ENCODE measurements around the gene CPSF7. TPM values are rescaled to one million over a fixed set of nuclear protein-coding genes. Genes with fewer than 3 reads are reported as not detected.

CPSF7 gene, protein sequence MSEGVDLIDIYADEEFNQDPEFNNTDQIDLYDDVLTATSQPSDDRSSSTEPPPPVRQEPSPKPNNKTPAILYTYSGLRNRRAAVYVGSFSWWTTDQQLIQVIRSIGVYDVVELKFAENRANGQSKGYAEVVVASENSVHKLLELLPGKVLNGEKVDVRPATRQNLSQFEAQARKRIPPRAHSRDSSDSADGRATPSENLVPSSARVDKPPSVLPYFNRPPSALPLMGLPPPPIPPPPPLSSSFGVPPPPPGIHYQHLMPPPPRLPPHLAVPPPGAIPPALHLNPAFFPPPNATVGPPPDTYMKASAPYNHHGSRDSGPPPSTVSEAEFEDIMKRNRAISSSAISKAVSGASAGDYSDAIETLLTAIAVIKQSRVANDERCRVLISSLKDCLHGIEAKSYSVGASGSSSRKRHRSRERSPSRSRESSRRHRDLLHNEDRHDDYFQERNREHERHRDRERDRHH
- 28.3 and 33.2 TPM in 2 replicates for total RNA-seq

DNA sequence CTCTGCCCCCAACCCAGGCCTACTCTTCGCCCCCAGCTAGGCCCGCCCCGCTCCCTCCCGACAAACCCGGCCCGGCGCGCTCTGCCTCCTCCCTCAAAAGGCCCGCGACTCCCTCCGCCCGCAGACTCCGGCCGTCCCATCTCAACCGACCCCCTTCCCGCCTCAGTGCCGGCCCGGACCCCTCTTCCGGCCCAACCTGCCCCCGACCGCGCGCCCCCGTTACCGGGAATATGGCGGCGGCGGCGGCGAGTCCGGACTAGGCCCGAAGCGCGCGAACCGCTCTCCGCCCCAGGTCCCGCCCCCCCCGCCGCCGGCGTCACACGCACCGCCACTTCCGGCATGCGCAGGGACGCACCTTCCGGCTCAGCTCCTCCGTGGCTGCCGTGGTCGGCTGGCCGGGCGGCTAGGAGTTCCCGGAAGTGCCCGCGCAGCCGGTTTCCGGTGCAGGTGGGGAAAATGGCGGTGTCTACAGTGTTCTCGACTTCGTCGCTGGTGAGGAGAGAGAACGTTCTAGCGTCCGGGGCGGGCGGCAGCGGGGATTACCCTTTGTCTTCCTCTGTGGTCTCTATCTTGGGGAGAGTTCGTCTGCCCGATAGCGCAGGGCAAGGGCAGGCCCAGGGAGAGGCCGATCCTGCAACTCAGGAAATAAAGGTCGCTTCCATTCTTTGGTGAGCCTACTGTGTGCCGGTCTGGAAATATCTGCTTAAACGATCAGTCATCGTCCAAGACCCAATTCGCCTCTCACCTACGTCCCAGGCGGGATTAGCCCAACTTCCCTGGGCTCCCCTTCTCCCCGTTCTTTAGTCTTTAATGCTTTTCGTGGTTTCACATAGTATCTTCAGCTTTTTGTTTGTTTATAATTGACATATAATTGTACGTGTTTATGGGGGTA, at the start of gene CPSF7, which contains the start of gene SDHAF2:
TSS of gene CPSF7 (minus strand) at position 285 of the 892 bp plus-strand sequence. CDS start 740 bp downstream, outside the sequence.
TSS of gene SDHAF2 (plus strand) at position 434 of the 892 bp plus-strand sequence. CDS start at position 457, 23 bp downstream.
- TF ChIP-seq, protein P1, sequence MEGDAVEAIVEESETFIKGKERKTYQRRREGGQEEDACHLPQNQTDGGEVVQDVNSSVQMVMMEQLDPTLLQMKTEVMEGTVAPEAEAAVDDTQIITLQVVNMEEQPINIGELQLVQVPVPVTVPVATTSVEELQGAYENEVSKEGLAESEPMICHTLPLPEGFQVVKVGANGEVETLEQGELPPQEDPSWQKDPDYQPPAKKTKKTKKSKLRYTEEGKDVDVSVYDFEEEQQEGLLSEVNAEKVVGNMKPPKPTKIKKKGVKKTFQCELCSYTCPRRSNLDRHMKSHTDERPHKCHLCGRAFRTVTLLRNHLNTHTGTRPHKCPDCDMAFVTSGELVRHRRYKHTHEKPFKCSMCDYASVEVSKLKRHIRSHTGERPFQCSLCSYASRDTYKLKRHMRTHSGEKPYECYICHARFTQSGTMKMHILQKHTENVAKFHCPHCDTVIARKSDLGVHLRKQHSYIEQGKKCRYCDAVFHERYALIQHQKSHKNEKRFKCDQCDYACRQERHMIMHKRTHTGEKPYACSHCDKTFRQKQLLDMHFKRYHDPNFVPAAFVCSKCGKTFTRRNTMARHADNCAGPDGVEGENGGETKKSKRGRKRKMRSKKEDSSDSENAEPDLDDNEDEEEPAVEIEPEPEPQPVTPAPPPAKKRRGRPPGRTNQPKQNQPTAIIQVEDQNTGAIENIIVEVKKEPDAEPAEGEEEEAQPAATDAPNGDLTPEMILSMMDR (IDR thresholded peaks at IDR 0.05; ENCODE audit: insufficient read depth, low read depth, low read length) = no peak
- DNase-seq (ENCODE audit: low read depth) = peak; percentile 96
- peak within 1 kb of the TSS; percentile 96 for H3K4me3 ChIP-seq (ENCODE audit: low read depth, low read length)

GRCh38 chr11:61477727-61478148, 48.0 kb upstream of the CPSF7 start:
- no peak overlapping the region for H3K4me3 ChIP-seq (ENCODE audit: low read depth, low read length)
- TF ChIP-seq, protein P1 (IDR thresholded peaks at IDR 0.05; ENCODE audit: insufficient read depth, low read depth, low read length) = peak; percentile 88
- peak; percentile 25 for DNase-seq (ENCODE audit: low read depth)

GRCh38 chr11:61477126-61477525, 47.4 kb upstream of the CPSF7 start:
- no peak overlapping the region for H3K4me3 ChIP-seq (ENCODE audit: low read depth, low read length)
- TF ChIP-seq, protein P1 (IDR thresholded peaks at IDR 0.05; ENCODE audit: insufficient read depth, low read depth, low read length) = no peak
- no peak for DNase-seq (ENCODE audit: low read depth)

GRCh38 chr11:61476371-61476770, 46.6 kb upstream of the CPSF7 start:
- no peak for DNase-seq (ENCODE audit: low read depth)
- TF ChIP-seq, protein P1 (IDR thresholded peaks at IDR 0.05; ENCODE audit: insufficient read depth, low read depth, low read length) = no peak
- H3K4me3 ChIP-seq (ENCODE audit: low read depth, low read length) = no peak overlapping the region

DNA sequence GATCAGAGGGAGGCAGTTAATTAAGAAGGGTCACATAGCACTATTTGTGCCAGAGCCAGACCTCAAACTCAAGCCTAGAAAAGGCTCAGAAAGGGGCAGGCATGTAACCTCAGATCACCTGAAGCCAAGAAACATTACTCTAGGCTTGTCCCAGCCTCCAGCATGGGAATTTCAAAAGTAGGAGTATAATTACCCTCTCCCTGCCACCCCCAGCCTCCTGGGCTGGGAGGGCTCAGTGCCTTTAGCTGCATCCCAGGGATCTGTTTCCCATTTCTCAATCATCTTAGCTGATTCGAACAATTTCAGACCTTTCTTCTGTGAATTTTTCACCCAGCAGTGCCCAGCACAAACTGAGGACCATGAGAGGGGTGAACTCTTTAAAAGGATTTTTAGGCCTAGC, 45.7 kb upstream of the CPSF7 start:
- TF ChIP-seq, protein P1 (IDR thresholded peaks at IDR 0.05; ENCODE audit: insufficient read depth, low read depth, low read length) = no peak
- no peak overlapping the region for H3K4me3 ChIP-seq (ENCODE audit: low read depth, low read length)
- DNase-seq (ENCODE audit: low read depth) = no peak

GRCh38 chr11:61474013-61474643, 44.4 kb upstream of the CPSF7 start:
- DNase-seq (ENCODE audit: low read depth) = no peak
- TF ChIP-seq, protein P1 (IDR thresholded peaks at IDR 0.05; ENCODE audit: insufficient read depth, low read depth, low read length) = no peak

More at GRCh38 chr11:61474013-61474643, 44.4 kb upstream of the CPSF7 start:
- H3K4me3 ChIP-seq (ENCODE audit: low read depth, low read length) = no peak overlapping the region
